ENCODE results near the gene CABLES1.

CABLES1 gene

GRCh38 chr18:23176701-23177432 lies 41.6 kb downstream of the CABLES1 start:
- Histone ChIP-seq H3K79me2 (ENCODE audit: insufficient read depth, low read length) (no peaks in the 10 kb centered on the region), H3K4me2 (ENCODE audit: insufficient read depth, low read length) (no peak overlapping the region)
- no peak for TF ChIP-seq EZH2 (IDR thresholded peaks at IDR 0.05; ENCODE audit: borderline replicate concordance, low read depth, low read length, severe bottlenecking)
- TF ChIP-seq CTCF (IDR thresholded peaks at IDR 0.05; ENCODE audit: borderline replicate concordance, extremely low read depth, low read length, poor library complexity, severe bottlenecking), result no peak

DNA sequence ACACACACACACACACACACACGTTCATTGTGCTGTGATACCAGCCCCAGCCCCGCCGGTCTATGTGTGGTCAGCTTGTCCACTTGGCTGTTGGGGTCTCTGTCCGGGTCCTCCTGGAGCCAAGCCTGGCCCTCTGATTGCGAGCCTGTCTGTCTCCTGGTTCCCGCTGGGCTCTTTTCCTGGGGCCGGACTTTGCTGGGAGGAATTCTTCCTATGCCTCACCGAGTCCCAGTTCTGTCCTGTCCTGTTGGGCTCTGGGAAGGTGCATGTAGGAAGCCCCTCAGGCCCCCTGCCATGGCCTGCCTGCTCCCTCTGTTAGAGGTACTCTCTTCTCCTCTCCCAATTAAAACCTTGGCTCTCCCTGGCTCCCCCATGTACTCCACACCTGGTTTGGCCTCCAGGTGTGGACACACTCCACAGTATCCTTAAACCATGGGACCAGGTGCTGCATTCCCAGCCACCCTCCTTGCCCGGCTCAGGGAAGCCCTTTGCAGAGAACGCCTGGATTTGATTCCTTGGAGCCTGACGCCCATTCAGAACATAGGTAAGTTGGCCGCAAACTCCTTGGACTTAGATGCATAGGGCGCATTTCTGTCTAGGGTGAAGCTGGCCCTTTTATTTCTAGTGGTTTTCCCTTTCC lies 42.3 kb downstream of the CABLES1 start:
- H2AFZ ChIP-seq (ENCODE audit: low read depth, low read length), result no peak overlapping the region
- no peak overlapping the region for H3K4me2 ChIP-seq (ENCODE audit: insufficient read depth, low read length)
- H3K27me3 ChIP-seq (ENCODE audit: insufficient read depth, low read length, poor library complexity), result no peaks in the 10 kb centered on the region
- no peaks in the 10 kb centered on the region for H3K79me2 ChIP-seq (ENCODE audit: insufficient read depth, low read length)
- ATAC-seq (ENCODE audit: insufficient read depth, low read depth) (no peak), DNase-seq (no peak)
- no peaks in the 10 kb centered on the region for H3K9me3 ChIP-seq (ENCODE audit: insufficient read depth, low read length, severe bottlenecking)
- peaks cover 10% of the 10 kb centered on the region for H3K4me1 ChIP-seq (ENCODE audit: insufficient read depth, low read length)
- TF ChIP-seq CTCF (IDR thresholded peaks at IDR 0.05; ENCODE audit: borderline replicate concordance, extremely low read depth, low read length, poor library complexity, severe bottlenecking), result no peak
- no peak for TF ChIP-seq EZH2 (IDR thresholded peaks at IDR 0.05; ENCODE audit: borderline replicate concordance, low read depth, low read length, severe bottlenecking)
- no peak overlapping the region for H3K4me3 ChIP-seq (ENCODE audit: low read depth in 1 of 2, low read length in 2 of 2)
- H4K20me1 ChIP-seq (ENCODE audit: insufficient read depth, low read length), result no peaks in the 10 kb centered on the region
- H3K9ac ChIP-seq (ENCODE audit: low read depth, low read length), result no peak overlapping the region
- H3K36me3 ChIP-seq (ENCODE audit: insufficient read depth, low read length), result no peaks in the 10 kb centered on the region
- no peak overlapping the region for H3K27ac ChIP-seq (ENCODE audit: low read length)

More at GRCh38 chr18:23176701-23177432, 41.6 kb downstream of the CABLES1 start:
- Histone ChIP-seq H3K27ac (ENCODE audit: low read length) (no peak overlapping the region), H3K9me3 (ENCODE audit: insufficient read depth, low read length, severe bottlenecking) (no peaks in the 10 kb centered on the region), H2AFZ (ENCODE audit: low read depth, low read length) (no peak overlapping the region), H3K4me3 (ENCODE audit: low read depth in 1 of 2, low read length in 2 of 2) (no peak overlapping the region), H3K4me1 (ENCODE audit: insufficient read depth, low read length) (peaks cover 10% of the 10 kb centered on the region), H3K9ac (ENCODE audit: low read depth, low read length) (no peak overlapping the region), H4K20me1 (ENCODE audit: insufficient read depth, low read length) (no peaks in the 10 kb centered on the region), H3K36me3 (ENCODE audit: insufficient read depth, low read length) (no peaks in the 10 kb centered on the region), H3K27me3 (ENCODE audit: insufficient read depth, low read length, poor library complexity) (no peaks in the 10 kb centered on the region)
- ATAC-seq (ENCODE audit: insufficient read depth, low read depth), result no peak
- no peak for DNase-seq

GRCh38 chr18:23178201-23178600 lies 42.9 kb downstream of the CABLES1 start:
- H3K9me3 ChIP-seq (ENCODE audit: insufficient read depth, low read length, severe bottlenecking), result no peaks in the 10 kb centered on the region
- H3K4me1 ChIP-seq (ENCODE audit: insufficient read depth, low read length), result peaks cover 10% of the 10 kb centered on the region
- no peaks in the 10 kb centered on the region for H3K27me3 ChIP-seq (ENCODE audit: insufficient read depth, low read length, poor library complexity)
- H3K36me3 ChIP-seq (ENCODE audit: insufficient read depth, low read length), result no peaks in the 10 kb centered on the region
- no peaks in the 10 kb centered on the region for H3K79me2 ChIP-seq (ENCODE audit: insufficient read depth, low read length)
- no peak for TF ChIP-seq CTCF (IDR thresholded peaks at IDR 0.05; ENCODE audit: borderline replicate concordance, extremely low read depth, low read length, poor library complexity, severe bottlenecking)
- no peak for TF ChIP-seq EZH2 (IDR thresholded peaks at IDR 0.05; ENCODE audit: borderline replicate concordance, low read depth, low read length, severe bottlenecking)
- no peak for DNase-seq
- ATAC-seq (ENCODE audit: insufficient read depth, low read depth), result no peak
- H3K27ac ChIP-seq (ENCODE audit: low read length), result no peak overlapping the region
- H3K9ac ChIP-seq (ENCODE audit: low read depth, low read length), result no peak overlapping the region
- no peak overlapping the region for H2AFZ ChIP-seq (ENCODE audit: low read depth, low read length)
- H4K20me1 ChIP-seq (ENCODE audit: insufficient read depth, low read length), result no peaks in the 10 kb centered on the region
- H3K4me2 ChIP-seq (ENCODE audit: insufficient read depth, low read length), result no peak overlapping the region
- H3K4me3 ChIP-seq (ENCODE audit: low read depth in 1 of 2, low read length in 2 of 2), result no peak overlapping the region
